Stimulated activated CD4-positive, alpha-beta T cell treated with anti-CD3 and anti-CD28 coated beads, TNF-alpha, amount 100 ng/mL, for 4 hours (primary cell): ENCODE results near the gene CLMN.
A peak's percentile ranks its signal among the peaks of the same experiment; 100 is the strongest.

Experiments used
- DNase-seq, 3 experiments: peaks; one replicate each; pipeline ENCODE4 v3.0.0-alpha.2; 2020; ENCODE audit warnings: low read depth in 3 of 3

The CLMN gene

DNA sequence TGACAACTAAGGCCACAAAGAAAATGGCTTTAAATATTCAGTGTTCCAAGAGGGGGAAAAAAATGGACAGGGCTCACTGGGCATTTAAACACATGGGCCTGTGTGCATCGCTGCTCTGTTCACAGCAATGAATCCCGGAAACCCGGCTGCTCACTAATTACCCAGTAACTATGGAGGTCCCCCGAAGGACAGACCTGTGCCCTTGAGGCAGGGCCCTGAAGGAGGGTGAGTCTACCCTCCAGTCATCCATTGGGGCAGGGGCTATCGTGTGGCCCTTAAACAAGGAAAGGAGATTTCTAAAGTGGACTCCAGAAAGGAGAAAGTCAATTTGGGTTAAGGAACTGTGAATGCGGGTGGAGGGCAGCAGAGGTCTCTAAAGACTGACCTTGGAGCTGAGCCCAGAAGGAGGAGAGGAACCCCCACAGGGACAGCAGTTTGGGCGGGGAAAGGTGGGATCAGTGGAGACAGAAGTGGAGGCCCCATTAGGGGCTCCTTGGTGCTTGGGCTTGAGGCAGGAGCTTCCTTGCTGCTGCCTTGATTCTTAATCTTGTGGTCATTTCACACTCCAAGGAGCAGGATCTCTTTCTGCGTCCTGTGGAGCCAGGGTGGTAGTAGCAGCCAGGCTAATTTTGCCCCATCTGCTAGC, 1.4 kb upstream of the CLMN start:
- no peak for DNase-seq

DNA sequence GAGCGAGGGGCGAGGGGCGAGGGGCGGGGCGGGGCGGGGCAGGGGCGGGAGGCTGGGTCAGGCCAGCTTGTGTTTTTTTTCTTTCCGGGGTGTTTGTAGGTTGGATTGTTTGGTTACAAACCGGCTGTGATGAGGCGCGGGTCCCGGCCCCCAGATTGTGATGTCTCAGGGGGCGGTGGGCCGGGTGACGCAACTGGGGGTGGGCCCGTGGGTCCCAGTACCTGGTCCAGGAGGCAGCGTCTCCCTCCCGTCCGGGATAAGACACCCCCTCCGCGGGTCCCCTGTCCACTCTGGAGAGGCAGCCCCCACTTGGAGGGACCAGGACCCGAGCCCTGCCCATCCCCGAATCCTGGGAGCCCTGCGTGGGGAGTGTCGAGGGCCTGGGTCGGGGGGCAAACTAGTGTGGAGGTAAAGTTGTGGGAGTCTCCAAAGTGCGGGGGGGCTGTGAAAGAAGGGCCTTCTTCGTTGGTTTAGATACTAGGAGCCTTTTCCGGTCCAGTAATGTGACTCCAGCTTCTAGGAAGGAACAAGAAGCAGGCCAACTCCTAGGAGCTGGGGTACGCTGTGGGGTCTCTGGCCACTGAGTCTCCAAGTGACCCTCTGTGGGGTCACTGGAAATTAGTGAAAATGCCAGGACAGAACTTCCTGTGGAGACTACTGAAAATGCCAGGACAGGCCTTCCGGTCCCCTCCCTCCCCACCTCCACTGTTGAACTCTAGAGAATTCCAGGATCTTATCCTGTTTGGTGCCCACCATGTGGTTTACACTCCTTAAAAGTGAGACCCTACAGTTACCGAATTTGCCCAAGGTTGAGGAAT, 579 bp upstream of the CLMN start:
- DNase-seq: peak in 1 of 3 experiments; percentile 5

DNA sequence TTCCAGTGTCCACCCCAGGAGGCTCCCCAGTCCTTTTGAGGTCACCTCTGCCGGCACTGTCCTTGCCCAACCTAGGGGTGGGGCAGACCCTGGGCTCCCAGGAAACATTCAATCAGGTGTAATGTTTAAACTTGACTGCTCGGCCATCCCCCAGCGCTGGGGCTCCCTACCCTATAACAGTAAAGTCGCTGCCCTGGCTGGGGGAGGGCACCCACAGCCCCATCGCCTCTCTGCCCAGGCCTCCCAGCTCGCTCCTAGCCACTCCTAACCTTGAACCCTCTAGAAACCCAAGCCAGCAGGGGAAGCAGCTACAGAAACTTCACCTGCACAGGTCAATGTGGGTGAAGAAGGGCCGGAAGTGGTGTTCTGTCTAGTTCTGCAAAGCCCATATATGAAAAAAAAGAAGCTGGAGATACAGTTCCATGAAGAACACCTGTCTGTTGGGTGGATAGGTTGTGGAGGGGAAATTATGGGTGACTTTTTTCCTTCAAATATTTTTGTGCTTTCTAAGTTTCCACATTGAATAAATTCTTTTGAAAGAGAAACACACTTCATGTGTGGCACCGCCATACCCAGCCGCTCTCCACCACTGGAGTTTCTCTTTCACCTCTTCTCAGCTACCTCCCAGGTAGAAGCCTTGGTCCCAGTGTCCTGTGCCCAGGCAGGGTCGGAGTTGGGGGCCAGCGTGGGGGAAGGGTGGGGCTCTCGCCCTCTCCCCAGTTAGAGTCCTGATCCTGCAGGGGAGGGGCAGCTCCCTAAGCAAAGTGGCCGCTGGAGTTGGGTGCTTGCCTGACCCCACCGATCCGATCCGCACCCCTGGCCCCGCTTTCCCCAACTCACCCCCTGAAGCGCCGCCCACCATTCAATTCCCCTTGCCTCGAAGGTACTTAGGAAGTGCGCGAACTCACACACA, 1.1 kb downstream of the CLMN start:
- DNase-seq: no peak

DNA sequence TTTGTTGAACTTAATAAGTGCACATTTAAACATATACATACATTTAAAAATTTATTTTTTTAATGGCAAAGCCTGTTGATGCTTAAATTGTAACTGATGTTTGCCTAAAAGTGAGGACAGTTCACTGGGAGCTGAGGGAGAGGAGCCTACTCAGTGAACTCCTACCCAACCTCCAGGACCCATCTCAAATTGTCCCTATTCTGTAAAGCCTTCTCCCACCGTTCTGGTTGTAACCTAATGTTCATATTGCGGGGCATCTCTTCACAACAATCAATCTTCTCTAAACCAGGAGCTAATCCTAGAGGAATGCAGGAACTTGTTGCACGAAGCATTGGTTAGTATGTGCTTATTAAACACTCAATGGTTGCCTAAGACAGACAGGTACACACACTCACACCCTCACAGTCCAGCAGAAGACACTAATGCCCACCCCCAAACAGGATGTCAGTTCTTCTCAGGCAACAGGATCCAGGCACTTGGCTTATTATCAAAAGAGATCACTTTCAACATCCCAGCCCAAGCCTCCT, 1.8 kb downstream of the CLMN start:
- DNase-seq: no peak

DNA sequence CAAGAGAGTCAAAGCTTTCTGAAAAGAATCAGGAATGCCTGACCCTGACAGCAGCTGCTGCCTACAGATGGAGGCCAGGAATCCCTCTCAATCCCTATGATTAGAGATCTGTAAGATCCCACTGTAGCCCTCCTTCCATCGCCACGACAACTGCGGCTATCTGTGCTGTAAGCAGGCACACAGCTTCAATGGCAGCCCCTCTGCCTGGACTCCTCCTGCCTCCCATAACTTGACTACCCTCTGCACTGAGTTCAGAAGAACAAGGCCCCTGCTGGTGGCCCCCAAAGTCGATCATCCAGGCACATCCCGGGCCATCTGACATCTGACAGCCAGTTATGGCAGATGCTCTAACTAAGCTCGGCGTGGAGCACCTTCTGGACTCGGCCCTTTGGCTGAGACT, 2.9 kb downstream of the CLMN start:
- no peak for DNase-seq

DNA sequence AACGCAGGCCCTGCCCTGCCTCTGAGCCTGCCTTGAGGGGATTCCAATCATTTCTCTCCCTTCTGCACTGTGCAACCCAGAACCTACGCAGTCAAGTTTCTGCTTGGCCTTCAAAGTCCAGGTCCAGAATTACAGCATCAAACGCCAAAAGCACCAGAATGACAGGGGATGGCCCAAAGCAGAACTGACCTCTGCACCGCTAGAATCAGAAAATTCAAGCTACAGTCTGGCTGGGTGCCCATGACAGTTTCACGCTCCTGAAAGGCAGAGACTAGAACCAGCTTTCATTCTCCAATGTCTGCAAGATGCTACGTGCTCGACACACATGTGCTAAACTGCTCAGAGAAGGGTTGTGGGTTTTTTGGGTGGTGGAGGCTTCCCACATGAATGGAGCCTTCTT, 4.1 kb downstream of the CLMN start:
- no peak for DNase-seq

DNA sequence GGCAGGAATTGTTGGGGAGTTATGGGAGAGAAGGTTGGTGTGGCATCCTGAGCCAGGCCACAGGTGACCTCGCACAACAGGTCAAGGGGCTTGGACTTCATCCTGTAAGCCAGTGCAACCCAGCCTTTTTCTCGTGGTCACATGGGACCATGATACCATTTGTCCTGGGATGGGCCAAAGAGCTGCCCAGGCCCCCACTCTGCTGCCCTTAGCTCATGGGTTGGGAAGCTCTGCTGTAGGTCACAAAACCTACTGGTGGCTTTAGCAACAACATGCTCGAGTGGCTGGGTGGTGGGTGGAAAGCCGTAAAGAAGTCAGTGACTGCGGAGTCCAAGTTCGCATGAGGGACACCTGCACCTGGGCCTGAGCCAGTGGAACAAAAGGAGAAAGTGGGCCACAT, 4.6 kb downstream of the CLMN start:
- no peak for DNase-seq

DNA sequence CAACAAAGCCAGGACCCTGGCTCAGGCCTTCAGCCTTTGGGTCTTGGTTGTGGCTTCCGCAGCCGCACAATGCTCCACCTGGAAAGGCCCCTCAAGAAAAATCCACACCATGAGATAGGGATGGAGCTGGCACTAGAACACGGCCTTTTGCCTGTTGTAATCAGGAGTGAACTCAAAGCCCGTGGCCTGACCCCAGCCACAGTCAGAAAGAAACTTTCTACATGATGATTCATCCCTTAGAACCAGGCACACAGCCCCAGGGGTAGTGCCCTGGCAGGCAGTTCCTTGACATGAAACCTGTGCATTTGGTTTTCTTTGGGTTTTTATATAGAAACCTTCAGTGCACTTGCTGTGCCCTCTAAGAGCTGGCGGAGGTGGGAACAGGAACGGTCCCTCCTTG, 5.1 kb downstream of the CLMN start:
- DNase-seq: no peak

DNA sequence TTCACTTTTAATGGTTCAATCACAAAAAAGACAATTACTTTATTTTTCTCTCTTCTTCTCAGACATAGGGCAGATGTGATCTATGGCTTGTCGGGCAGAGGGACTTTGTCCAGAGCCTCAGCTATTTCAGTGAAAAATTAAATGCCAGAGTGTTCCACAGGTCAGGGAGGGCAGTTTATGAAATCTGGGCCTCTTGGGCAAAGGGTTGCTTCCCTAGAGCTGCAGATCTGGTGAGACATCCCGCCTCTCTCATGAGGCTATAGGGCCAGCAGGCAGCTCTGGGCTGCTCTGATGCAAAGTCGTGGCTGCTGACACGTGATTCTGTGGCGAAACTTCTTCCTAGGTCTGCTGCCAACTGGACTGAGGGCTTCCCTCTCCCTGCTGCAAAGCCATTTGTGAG, 6.0 kb downstream of the CLMN start:
- no peak for DNase-seq

DNA sequence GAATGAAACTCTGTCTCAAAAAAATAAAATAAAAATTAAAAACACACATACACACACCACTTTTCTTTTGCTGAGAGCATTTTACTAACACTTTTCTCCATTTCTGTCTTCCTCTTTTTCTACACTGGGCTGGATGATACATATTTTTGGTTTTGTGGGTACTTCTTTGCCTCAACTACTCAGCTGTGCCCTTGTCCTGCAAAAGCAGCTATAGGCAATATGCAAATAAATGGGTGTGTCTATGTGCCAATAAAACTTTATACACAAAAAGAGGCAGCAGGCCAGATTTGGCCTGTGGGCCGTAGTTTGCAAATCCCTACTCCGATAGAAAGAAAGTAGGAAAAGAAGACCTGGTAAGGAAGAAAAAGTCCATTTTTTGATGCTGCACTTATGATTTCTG, 6.5 kb downstream of the CLMN start:
- DNase-seq: no peak

DNA sequence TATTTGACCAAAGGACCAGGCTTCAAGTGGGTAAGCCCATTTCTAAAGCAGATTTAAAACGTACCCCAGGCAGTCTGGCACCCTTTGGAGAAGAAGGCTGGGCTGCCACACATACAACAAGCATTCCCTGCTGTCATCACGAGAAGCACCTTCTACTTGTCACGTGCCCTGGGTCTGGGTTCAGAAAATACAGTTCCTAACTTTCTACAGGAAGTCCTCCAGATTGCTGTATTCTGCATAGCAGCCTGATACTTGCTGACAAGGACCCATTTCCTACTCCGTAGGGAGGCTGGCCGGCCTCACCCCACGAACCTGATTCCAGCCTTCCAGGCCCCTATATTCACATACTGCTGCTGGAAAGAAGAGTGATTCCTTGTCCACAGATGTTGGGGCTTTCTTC, 7.4 kb downstream of the CLMN start:
- DNase-seq: no peak

DNA sequence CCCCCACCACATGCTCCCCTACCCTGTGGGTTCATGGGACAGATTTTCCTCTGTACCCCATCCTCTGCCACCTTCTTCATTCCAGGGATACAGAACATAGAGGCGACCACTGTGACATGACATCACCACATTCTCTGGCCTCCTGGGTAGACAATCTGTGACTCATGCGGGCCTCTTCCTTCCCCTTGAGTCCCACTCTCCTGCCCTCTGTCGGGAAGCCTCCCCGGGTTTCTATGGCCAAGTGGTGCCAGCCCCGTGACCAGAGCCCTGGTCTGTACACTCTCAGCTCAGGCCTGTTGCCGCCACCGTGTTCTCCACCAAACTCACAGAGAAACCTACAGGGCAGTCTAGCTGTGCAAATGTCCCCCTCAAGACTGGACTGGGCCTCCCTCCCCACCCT, 8.0 kb downstream of the CLMN start:
- DNase-seq: no peak

DNA sequence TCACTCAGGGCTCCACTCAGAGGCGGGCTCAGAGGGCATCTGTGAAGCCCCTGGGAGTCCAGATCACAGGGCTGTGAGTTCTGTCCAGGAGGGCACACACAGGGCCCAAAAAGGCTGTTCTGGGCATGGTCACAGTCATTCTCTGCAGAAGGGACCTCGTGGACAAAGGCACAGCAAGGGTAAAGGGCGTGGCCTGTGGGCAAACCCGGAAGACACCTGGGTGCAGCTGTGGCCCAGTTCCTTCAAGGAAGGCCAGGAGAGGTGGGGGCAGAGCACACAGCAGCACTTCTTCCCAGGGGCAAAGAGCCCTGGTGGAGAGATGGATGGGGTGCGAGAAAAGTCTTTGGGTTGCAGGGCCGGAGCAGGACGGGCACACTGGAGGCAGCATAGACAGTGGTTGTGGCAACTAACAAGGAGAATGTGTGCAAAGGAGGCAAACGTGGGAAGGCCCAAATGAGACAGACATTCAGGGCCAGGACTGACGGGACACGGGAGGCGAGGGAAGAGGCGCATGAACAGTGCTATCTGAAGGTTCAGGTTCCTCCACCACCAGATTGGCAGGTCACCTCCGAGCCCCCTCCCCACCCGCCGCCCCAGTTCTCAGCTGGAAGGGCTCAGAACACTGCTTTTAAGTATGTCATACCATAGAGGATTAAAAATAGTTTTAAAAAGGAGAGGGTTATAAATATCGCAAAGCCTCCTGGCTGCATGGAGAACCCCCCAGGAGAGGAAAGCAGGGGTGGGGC, 8.9 kb downstream of the CLMN start:
- DNase-seq: no peak

DNA sequence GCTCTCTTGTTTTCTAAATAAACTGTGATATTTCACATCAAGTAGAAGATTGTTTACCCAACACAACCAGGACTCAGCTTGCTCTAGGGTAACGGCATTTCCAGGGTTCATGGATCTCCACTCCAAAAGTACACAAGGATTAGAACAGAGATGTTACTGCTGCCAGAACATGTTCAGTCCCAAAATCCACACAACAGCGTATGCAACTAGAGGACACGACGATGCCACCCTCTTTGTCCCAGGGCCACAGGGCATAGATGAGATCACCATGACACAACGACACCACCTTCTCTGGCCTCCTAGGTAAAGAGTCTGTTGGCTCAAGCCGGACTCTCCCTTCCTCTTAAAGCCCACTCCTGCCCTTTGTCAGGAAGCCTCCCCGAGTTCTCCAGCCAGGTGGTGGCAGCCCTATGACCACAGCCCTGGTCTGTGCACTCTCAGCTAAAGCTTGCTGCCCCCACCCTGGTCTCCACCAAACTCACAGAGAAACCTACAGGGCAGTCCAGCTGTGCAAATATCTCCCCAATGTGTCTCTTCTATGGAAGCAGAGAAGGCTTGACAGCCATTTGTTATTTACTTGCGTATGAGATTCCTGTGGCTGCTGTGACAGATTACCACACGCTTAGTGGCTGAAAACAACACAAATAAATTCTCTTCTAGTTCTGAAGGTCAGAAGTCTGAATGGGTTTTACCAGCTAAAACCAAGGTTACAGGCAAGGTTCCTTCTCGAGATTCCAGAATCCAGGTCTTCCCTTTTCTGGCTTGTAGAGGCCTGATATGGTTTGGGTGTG, 10.3 kb downstream of the CLMN start:
- no peak for DNase-seq

DNA sequence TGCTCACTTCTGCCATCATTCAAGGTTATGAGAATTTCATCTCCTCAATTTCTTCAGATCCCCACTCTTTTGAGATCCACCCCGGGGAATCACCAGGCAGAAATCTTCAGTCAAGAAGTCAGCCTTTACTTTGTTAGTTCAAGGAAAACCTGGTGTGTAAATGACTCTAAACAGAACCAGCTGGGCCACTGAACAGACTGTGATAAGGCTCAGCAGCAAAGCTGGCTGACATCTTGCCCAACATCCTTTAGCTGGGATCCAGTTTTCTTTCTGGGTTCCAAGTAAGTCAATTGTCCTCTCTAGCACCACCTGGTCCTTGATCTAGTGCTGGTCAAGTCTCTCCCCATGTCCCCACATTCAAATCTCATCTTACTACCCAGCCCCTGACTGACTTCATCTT, 11.6 kb downstream of the CLMN start:
- no peak for DNase-seq

DNA sequence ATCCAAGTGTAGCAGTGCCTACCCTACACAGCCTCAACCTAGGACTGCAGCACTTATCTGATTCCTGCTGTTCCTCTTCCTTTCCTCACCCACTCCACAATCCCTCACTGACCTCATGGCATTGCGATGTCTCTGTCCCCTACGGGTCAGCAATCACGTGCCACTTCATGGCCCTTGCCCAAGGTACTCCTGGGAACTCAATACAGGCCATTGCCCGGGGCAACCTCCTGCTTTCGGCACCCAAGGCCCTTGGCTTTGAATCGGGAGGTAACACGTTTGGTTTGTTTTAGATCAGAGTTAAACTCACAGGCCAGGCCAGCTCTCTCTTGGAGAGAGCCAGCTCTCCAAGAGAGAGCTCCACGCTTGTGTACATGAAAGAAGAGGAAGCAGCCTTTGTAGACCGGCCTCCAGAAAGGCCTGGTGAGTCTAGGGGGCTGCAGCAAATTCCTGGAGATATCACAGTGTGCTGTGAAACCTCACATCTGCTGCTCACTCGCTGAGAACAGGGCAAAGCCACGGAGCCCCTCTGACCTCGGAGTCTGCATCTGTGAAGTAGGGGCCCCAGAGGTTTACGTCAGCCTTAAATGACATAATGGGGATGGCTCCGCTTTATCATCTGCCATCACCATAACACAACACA, 12.2 kb downstream of the CLMN start:
- no peak for DNase-seq

DNA sequence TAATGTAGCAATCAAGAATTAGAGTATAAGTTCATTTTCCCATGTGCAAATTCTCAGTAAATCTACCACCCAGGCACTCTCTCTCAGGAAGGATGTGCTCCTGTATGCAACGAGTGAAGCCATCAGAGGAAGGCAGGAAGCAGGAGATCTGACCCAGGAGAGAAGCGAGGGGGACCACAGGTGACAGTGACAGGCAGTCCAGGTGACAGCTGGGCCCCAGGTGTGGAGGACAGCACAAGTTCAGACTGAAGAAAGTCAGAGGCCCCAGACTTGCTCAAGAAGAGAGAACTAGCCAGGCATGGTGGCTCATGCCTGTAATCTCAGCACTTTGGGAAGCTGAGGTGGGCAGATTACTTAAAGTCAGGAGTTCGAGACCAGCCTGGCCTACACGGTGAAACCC, 13.8 kb downstream of the CLMN start:
- DNase-seq: no peak

DNA sequence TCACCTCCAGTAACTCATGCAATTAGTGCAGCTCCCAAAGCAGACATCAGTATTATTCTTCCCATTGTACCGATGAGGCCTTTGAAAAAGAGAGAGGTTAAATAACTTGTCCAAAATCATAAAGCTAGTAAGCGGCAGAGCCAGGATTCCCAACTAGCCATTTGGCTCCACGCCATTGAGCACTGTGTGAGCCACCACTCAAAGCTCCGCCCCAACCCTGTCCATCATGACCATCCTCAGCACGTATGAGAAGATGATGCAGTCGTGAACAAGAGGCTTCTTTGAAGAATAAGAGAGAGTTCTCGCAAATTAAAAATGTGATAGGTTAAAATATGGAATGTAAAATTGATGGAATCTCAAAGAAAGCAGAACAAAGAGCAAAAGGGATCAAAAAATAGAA, 14.6 kb downstream of the CLMN start:
- DNase-seq: no peak

DNA sequence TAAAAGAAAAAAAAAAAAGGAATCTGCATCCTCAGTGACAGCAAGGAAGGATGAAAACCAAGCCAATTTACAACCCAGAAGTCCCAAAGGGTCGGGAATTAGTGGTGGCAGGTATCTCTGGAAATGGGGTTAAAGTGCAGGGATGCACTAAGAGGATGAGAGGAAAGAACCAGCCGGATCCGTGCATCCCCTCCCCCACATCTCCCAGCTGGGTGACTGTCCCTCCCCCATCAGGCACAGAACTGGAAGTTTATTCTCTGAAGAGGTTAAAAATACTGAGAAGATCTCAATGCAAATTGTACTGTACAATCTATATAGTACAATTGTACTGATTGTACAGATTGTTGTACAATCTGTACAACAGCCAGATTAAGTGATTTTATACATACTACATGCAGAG, 15.4 kb downstream of the CLMN start:
- DNase-seq: no peak

DNA sequence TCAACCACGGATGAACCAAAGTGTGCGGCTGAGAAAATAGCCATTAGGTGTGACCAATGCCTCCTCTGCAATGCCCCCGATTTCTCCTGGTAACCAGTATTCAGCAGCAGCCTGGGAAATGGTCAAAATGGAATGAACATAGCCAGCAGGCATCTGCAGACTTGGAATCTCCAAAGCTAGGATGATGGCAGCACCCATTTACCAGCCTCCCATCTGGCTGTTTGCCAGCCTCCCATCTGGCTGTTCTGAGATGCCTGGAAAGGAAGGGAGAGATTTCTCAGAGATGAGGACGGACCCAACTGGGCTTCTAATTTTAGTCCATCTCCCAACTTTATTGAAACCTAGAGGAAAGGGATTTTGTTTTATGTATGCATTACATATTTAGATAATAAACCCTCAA, 16.2 kb downstream of the CLMN start:
- no peak for DNase-seq
